ENCODE results near the gene GLP1R. TPM values are rescaled to one million over a fixed set of nuclear protein-coding genes. Genes with fewer than 3 reads are reported as not detected.

GLP1R gene
- total RNA-seq, 1 experiment from 2014 or later = 0.85 TPM

DNA sequence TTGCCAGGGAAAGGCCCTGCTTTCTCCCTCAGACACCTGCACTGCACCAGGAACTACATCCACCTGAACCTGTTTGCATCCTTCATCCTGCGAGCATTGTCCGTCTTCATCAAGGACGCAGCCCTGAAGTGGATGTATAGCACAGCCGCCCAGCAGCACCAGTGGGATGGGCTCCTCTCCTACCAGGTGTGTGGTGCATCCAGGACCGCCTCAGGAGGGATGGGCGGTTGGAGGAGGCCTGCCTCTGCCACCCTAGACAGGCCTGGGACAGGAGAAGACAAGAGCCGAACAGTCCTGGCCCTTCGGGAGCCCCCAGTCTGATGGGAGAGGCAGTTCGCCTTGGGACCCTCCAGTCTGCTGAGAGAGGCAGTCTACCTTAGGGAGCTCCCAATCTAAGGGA is 24.2 kb downstream of the GLP1R start:
- no peak overlapping the region for H3K56ac ChIP-seq (ENCODE audit: insufficient read length, low read depth, low read length)
- H3K9me3 Mint-ChIP-seq = no peaks in the 10 kb centered on the region; a peak in 1 of 5 replicates
- no peak overlapping the region for H3T11ph ChIP-seq (ENCODE audit: low read length)
- no peak for DNase-seq
- no peak overlapping the region for H4K91ac ChIP-seq (ENCODE audit: insufficient read length, low read depth, low read length)
- H3K27ac Mint-ChIP-seq = no peak overlapping the region
- H3K27ac ChIP-seq (ENCODE audit: insufficient read length, low read depth, low read length) = no peak overlapping the region
- no peak overlapping the region for H2AFZ ChIP-seq (ENCODE audit: low read length)
- no peak overlapping the region for H3K18ac ChIP-seq (ENCODE audit: insufficient read length, low read depth, low read length)
- H3K36me3 Mint-ChIP-seq (ENCODE audit: insufficient read depth in 1 of 3, low read depth in 3 of 3) = no peaks in the 10 kb centered on the region
- peaks cover 30% of the 10 kb centered on the region for H3K27me3 Mint-ChIP-seq (ENCODE audit: low read depth)
- peaks cover 13 to 18% of the 10 kb centered on the region in 2 experiments for H3K4me1 Mint-ChIP-seq
- no peaks in the 10 kb centered on the region for H4K20me1 ChIP-seq (ENCODE audit: control insufficient read depth, insufficient read depth, insufficient read length)
- no peak overlapping the region for H2BK12ac ChIP-seq (ENCODE audit: insufficient read length, low read depth, low read length)
- H2AK5ac ChIP-seq (ENCODE audit: insufficient read length, low read length) = no peak overlapping the region
- H4K8ac ChIP-seq (replicated peaks; ENCODE audit: insufficient read length, low read depth, low read length) = no peak overlapping the region
- no peaks in the 10 kb centered on the region for H3K79me1 ChIP-seq (ENCODE audit: insufficient read depth, low read depth, low read length, poor library complexity, severe bottlenecking)
- H3K14ac ChIP-seq (ENCODE audit: insufficient read depth, low read length) = peak overlapping the region; percentile 14; the same call in 1 of the 2 replicates
- H3K9me3 ChIP-seq (ENCODE audit: control insufficient read depth, low read depth, low read length) = no peaks in the 10 kb centered on the region
- no peak overlapping the region for H3K9ac ChIP-seq (ENCODE audit: extremely low read depth, insufficient read length, low read length)
- H3K4ac ChIP-seq (ENCODE audit: low read depth, low read length) = no peak overlapping the region
- TF ChIP-seq CTCF (conservative IDR thresholded peaks at IDR 0.05) = no peak
- H2BK20ac ChIP-seq (ENCODE audit: low read depth, low read length, poor library complexity, severe bottlenecking) = no peak overlapping the region
- no peak overlapping the region for H3K4me3 Mint-ChIP-seq
- no peak overlapping the region for H2BK120ac ChIP-seq (ENCODE audit: low read depth, low read length, poor library complexity, severe bottlenecking)
- H2BK5ac ChIP-seq (ENCODE audit: insufficient read length, low read length) = no peak overlapping the region
- no peak overlapping the region for H4K5ac ChIP-seq (ENCODE audit: insufficient read length, low read depth, low read length)
- no peaks in the 10 kb centered on the region for H3K23me2 ChIP-seq (ENCODE audit: insufficient read length, low read depth, low read length, poor library complexity, severe bottlenecking)
- no peak overlapping the region for H3K23ac ChIP-seq (ENCODE audit: insufficient read length, low read depth, low read length)
- peaks cover 2% of the 10 kb centered on the region; the same call in 1 of the 2 replicates for H3K4me1 ChIP-seq (ENCODE audit: insufficient read depth, low read length)
- H3K4me2 ChIP-seq (ENCODE audit: insufficient read depth, insufficient read length, low read length) = no peak overlapping the region
- no CpG with 5 or more reads among the region's 9 CpGs for WGBS (ENCODE audit: extremely low coverage, insufficient read length, low lambda C conversion rate)
- no peaks in the 10 kb centered on the region for H3K79me2 ChIP-seq (ENCODE audit: insufficient read depth, low read length)
- H3K27me3 ChIP-seq (ENCODE audit: insufficient read depth, low read length) = no peaks in the 10 kb centered on the region
- H2BK15ac ChIP-seq (ENCODE audit: low read depth, low read length) = no peak overlapping the region
